A549 treated with GW870086 at 1 μM for 4 hours (cell line): ENCODE results near the gene TLR3. TPM values are rescaled to one million over a fixed set of nuclear protein-coding genes. Genes with fewer than 3 reads are reported as not detected.

Experiments used
- total RNA-seq: library from RNA; stranded (reverse); fragments of 200-300 nt; extraction: Qiagen RNA extraction; gene quantifications from 5 replicates; pipeline ENCODE4 v1.2.3, GENCODE V29; 2022; ENCODE audit warnings: low read depth

The TLR3 gene
- 0.34 to 0.48 TPM (median 0.40 TPM) in 5 replicates for total RNA-seq

DNA sequence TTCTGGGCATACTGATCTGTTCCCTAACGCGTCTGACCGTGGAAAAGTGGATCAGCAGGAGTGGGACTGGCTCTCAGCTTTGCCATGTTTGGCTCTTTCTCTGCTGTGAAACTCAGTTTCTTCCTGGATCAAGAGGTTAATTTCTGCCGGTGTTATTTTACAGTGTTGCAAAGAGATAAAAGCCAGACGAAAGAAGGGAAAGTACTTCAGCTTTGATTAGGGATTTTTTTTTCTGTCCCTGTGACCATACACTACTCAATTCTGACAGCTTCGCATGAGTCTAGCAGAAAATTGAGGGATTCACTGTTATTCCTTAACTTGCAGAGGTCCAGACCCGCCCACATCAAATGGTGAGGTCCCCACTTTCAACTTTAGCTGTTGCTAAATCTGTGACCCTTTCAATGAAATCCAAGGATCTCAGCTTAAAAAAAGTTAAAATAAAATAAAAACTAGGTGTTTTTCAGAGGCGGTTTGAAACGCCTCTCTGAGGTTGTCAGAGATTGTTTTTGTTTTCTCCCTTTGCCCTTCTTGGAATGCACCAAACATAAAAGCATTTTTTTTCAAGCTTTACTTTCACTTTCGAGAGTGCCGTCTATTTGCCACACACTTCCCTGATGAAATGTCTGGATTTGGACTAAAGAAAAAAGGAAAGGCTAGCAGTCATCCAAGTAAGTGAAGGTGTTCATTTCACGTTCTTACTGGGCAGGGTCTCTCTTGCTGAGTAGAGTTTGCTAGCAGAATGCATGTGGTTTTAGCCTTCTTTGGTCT, at the start of gene TLR3:
TLR3 (plus strand) TSS at position 576 of the 768 bp plus-strand sequence. CDS start 7,464 bp downstream, outside the sequence.

GRCh38 chr4:186104114-186104889, 35.3 kb downstream of the TLR3 start, which contains the start of gene FAM149A:
Gene FAM149A, plus strand, starts transcription at chr4:186104704.

Other genes starting within 250 kb of the TLR3 start
- 0.95 to 1.8 TPM (median 1.4 TPM) in 5 replicates for gene FAM149A, start 35.5 kb downstream of the TLR3 start, total RNA-seq
- gene CYP4V2, start 122.4 kb downstream of the TLR3 start, total RNA-seq = 2.7 to 3.8 TPM (median 3.4 TPM) in 5 replicates
- not detected in 5 replicates for gene KLKB1, start 158.4 kb downstream of the TLR3 start, total RNA-seq
- gene F11, start 197.0 kb downstream of the TLR3 start, total RNA-seq = not detected in 5 replicates